ENCODE results near the gene PDZD8. TPM values are rescaled to one million over a fixed set of nuclear protein-coding genes. Genes with fewer than 3 reads are reported as not detected.
"Not testable (repeated sequence)": the region's sequence is repeated elsewhere in the genome, so short reads cannot be mapped to it uniquely, and the experiment has no call there.

PDZD8 gene
- total RNA-seq, 1 experiment from 2014 or later, result 27.2 TPM

- in situ Hi-C loops (cut with HindIII; ENCODE audit: low sequenced_read_pairs), result no loop called here
- no peak for DNase-seq (ENCODE audit: low spot score)
Measured at GRCh38 chr10:117313641-117314040, 61.6 kb downstream of the PDZD8 start.

GRCh38 chr10:117312430-117312829, 62.8 kb downstream of the PDZD8 start:
- no peak for DNase-seq (ENCODE audit: low spot score)
- in situ Hi-C loops (cut with HindIII; ENCODE audit: low sequenced_read_pairs), result no loop called here

- in situ Hi-C loops (cut with HindIII; ENCODE audit: low sequenced_read_pairs), result no loop called here
- no peak for DNase-seq (ENCODE audit: low spot score)
Measured at GRCh38 chr10:117311261-117311660, 64.0 kb downstream of the PDZD8 start.

- in situ Hi-C loops (cut with HindIII; ENCODE audit: low sequenced_read_pairs), result no loop called here
- no peak for DNase-seq (ENCODE audit: low spot score)
Measured at GRCh38 chr10:117306674-117307073, 68.6 kb downstream of the PDZD8 start.

- in situ Hi-C loops (cut with HindIII; ENCODE audit: low sequenced_read_pairs); DNase-seq (ENCODE audit: low spot score): not testable (repeated sequence)
Measured at GRCh38 chr10:117303451-117303850, 71.8 kb downstream of the PDZD8 start.

- DNase-seq (ENCODE audit: low spot score), result no peak
- in situ Hi-C loops (cut with HindIII; ENCODE audit: low sequenced_read_pairs), result no loop called here
Measured at GRCh38 chr10:117300671-117301070, 74.6 kb downstream of the PDZD8 start.

- DNase-seq (ENCODE audit: low spot score), result no peak
- in situ Hi-C loops (cut with HindIII; ENCODE audit: low sequenced_read_pairs), result no loop called here
Measured at GRCh38 chr10:117299435-117299834, 75.8 kb downstream of the PDZD8 start.

- no peak for DNase-seq (ENCODE audit: low spot score)
- in situ Hi-C loops (cut with HindIII; ENCODE audit: low sequenced_read_pairs), result no loop called here
Measured at GRCh38 chr10:117298219-117298618, 77.0 kb downstream of the PDZD8 start.

- in situ Hi-C loops (cut with HindIII; ENCODE audit: low sequenced_read_pairs), result no loop called here
- no peak for DNase-seq (ENCODE audit: low spot score)
Measured at GRCh38 chr10:117294735-117295134, 80.5 kb downstream of the PDZD8 start.

- in situ Hi-C loops (cut with HindIII; ENCODE audit: low sequenced_read_pairs), result no loop called here
- DNase-seq (ENCODE audit: low spot score), result no peak
Measured at GRCh38 chr10:117294039-117294645, 81.1 kb downstream of the PDZD8 start.

GRCh38 chr10:117290872-117291271, 84.4 kb downstream of the PDZD8 start:
- DNase-seq (ENCODE audit: low spot score); in situ Hi-C loops (cut with HindIII; ENCODE audit: low sequenced_read_pairs): not testable (repeated sequence)

GRCh38 chr10:117284716-117285494, 90.3 kb downstream of the PDZD8 start:
- DNase-seq (ENCODE audit: low spot score), result no peak
- in situ Hi-C loops (cut with HindIII; ENCODE audit: low sequenced_read_pairs), result no loop called here

GRCh38 chr10:117277675-117278074, 97.6 kb downstream of the PDZD8 start:
- DNase-seq (ENCODE audit: low spot score), result no peak
- in situ Hi-C loops (cut with HindIII; ENCODE audit: low sequenced_read_pairs), result no loop called here

GRCh38 chr10:117275121-117275520, 100.1 kb downstream of the PDZD8 start:
- in situ Hi-C loops (cut with HindIII; ENCODE audit: low sequenced_read_pairs), result no loop called here

GRCh38 chr10:117274509-117274908, 100.7 kb downstream of the PDZD8 start:
- in situ Hi-C loops (cut with HindIII; ENCODE audit: low sequenced_read_pairs), result no loop called here

More at GRCh38 chr10:117275121-117275520, 100.1 kb downstream of the PDZD8 start:
- no peak for DNase-seq (ENCODE audit: low spot score)

GRCh38 chr10:117273980-117274379, 101.3 kb downstream of the PDZD8 start:
- in situ Hi-C loops (cut with HindIII; ENCODE audit: low sequenced_read_pairs), result no loop called here
- DNase-seq (ENCODE audit: low spot score), result no peak

More at GRCh38 chr10:117274509-117274908, 100.7 kb downstream of the PDZD8 start:
- DNase-seq (ENCODE audit: low spot score), result no peak

- in situ Hi-C loops (cut with HindIII; ENCODE audit: low sequenced_read_pairs), result no loop called here
- DNase-seq (ENCODE audit: low spot score), result no peak
Measured at GRCh38 chr10:117272195-117273076, 102.8 kb downstream of the PDZD8 start.

- in situ Hi-C loops (cut with HindIII; ENCODE audit: low sequenced_read_pairs), result no loop called here
- DNase-seq (ENCODE audit: low spot score), result no peak
Measured at GRCh38 chr10:117271427-117271826, 103.8 kb downstream of the PDZD8 start.

- in situ Hi-C loops (cut with HindIII; ENCODE audit: low sequenced_read_pairs), result no loop called here
- no peak for DNase-seq (ENCODE audit: low spot score)
Measured at GRCh38 chr10:117268907-117269306, 106.3 kb downstream of the PDZD8 start.

- DNase-seq (ENCODE audit: low spot score), result no peak
- in situ Hi-C loops (cut with HindIII; ENCODE audit: low sequenced_read_pairs), result no loop called here
Measured at GRCh38 chr10:117268258-117268657, 107.0 kb downstream of the PDZD8 start.

Measured in G401 (cell line).